Mesothelial cell of epicardium (in vitro differentiated cells): ENCODE measurements around the gene CD300LG. TPM values are rescaled to one million over a fixed set of nuclear protein-coding genes. Genes with fewer than 3 reads are reported as not detected.

Source experiments
- DNase-seq, 2 experiments: peaks; one replicate each; pipeline ENCODE4 v3.0.0; 2021; ENCODE audit warnings: low spot score in 2 of 2; ENCODE audit not compliant: unreplicated experiment in 2 of 2
- H3K27ac Mint-ChIP-seq: 2 replicates; pipeline ENCODE4 v1.8.0; 2021; ENCODE audit warnings: mixed read lengths
- H3K27me3 Mint-ChIP-seq: 2 replicates; pipeline ENCODE4 v1.8.0; 2021; ENCODE audit warnings: low read depth, mixed read lengths
- H3K36me3 Mint-ChIP-seq: 2 replicates; pipeline ENCODE4 v1.8.0; 2021; ENCODE audit warnings: mixed read lengths
- H3K4me1 Mint-ChIP-seq: 2 replicates; pipeline ENCODE4 v1.8.0; 2021; ENCODE audit warnings: mixed read lengths
- H3K4me3 Mint-ChIP-seq: 2 replicates; pipeline ENCODE4 v1.8.0; 2021; ENCODE audit warnings: mild to moderate bottlenecking, moderate library complexity, mixed read lengths
- H3K9me3 Mint-ChIP-seq: 2 replicates; pipeline ENCODE4 v1.8.0; 2021; ENCODE audit warnings: mixed read lengths
- total RNA-seq: library from RNA; stranded (reverse); gene quantifications from 3 replicates; pipeline ENCODE4 v1.2.1, GENCODE V29; 2021
- TF ChIP-seq, protein P1 (sequence below): fragments of 200-600 bp; sonication (generic); IDR thresholded peaks from one replicate; pipeline ENCODE4 v1.5.0; 2021; ENCODE audit warnings: antibody characterized with exemption; ENCODE audit not compliant: unreplicated experiment

Gene CD300LG
- total RNA-seq, 1 donor from 2014 or later, result not detected

DNA sequence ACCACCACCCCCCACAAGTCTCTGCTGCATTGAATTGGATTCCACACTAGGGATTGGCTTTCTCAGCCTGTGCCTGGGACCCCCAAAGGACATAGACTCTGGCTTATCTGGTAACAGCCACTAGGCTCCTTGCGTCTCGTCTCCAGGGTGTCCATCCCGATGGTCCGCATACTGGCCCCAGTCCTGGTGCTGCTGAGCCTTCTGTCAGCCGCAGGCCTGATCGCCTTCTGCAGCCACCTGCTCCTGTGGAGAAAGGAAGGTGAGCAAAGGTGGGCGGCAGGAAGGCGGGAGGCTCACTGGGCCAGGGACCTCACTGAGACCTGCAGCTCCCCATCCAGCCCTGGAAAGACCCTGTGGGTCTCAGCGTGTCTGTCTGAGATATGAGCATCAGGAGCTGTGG is 8.1 kb downstream of the CD300LG start:
- Mint-ChIP-seq H3K36me3 (no peaks in the 10 kb centered on the region), H3K9me3 (no peaks in the 10 kb centered on the region), H3K4me3 (no peak overlapping the region), H3K4me1 (no peaks in the 10 kb centered on the region), H3K27me3 (peaks cover 32% of the 10 kb centered on the region), H3K27ac (no peak overlapping the region)
- no peak for DNase-seq
- TF ChIP-seq, protein P1, sequence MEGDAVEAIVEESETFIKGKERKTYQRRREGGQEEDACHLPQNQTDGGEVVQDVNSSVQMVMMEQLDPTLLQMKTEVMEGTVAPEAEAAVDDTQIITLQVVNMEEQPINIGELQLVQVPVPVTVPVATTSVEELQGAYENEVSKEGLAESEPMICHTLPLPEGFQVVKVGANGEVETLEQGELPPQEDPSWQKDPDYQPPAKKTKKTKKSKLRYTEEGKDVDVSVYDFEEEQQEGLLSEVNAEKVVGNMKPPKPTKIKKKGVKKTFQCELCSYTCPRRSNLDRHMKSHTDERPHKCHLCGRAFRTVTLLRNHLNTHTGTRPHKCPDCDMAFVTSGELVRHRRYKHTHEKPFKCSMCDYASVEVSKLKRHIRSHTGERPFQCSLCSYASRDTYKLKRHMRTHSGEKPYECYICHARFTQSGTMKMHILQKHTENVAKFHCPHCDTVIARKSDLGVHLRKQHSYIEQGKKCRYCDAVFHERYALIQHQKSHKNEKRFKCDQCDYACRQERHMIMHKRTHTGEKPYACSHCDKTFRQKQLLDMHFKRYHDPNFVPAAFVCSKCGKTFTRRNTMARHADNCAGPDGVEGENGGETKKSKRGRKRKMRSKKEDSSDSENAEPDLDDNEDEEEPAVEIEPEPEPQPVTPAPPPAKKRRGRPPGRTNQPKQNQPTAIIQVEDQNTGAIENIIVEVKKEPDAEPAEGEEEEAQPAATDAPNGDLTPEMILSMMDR, result no peak

DNA sequence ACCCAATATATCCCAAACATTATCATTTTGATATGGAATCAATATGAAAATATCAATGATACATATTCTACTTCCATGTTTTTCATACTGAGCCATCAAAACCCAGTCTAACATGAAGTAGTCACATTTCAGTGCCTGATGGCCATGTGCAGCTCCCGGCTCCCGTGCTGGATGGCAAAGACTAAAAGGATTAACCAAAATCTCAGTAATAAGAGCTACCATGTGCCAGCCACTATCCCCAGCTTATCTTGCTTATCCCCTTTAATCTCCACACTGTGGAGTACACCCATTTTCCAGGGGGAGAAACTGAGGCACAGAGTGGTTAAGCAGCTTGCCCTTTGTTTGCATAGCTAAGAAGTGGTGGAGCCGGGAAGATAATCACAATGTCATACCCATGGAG is 9.2 kb downstream of the CD300LG start:
- Mint-ChIP-seq H3K4me3 (no peak overlapping the region), H3K27ac (no peak overlapping the region), H3K36me3 (no peaks in the 10 kb centered on the region), H3K27me3 (peaks cover 32% of the 10 kb centered on the region), H3K4me1 (no peaks in the 10 kb centered on the region), H3K9me3 (no peaks in the 10 kb centered on the region)
- TF ChIP-seq, protein P1, result no peak
- no peak for DNase-seq

DNA sequence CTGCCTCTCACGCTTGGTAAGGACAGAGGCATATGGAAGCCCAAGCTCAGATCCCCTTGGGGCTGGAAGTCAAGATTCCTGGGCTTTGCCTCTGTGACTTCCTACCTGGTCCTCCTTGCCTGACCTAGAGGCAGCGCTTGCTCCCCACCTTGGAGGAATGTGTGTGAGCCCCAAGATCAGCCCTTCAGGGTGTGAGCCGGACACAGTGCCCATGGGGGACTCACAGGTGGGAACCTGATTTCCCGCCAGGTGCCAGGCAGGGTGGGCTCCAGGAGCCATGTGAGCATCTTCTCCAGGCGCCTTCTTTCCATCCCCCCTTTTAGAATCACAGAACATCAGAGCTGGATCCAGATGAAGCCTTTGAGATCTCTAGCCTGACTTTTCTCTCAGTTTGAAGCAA is 10.2 kb downstream of the CD300LG start:
- H3K36me3 Mint-ChIP-seq, result no peaks in the 10 kb centered on the region
- peaks cover 27% of the 10 kb centered on the region for H3K27me3 Mint-ChIP-seq
- H3K9me3 Mint-ChIP-seq, result no peaks in the 10 kb centered on the region
- no peak overlapping the region for H3K4me3 Mint-ChIP-seq
- DNase-seq, result no peak
- TF ChIP-seq, protein P1, result no peak
- H3K27ac Mint-ChIP-seq, result no peak overlapping the region
- H3K4me1 Mint-ChIP-seq, result no peaks in the 10 kb centered on the region

DNA sequence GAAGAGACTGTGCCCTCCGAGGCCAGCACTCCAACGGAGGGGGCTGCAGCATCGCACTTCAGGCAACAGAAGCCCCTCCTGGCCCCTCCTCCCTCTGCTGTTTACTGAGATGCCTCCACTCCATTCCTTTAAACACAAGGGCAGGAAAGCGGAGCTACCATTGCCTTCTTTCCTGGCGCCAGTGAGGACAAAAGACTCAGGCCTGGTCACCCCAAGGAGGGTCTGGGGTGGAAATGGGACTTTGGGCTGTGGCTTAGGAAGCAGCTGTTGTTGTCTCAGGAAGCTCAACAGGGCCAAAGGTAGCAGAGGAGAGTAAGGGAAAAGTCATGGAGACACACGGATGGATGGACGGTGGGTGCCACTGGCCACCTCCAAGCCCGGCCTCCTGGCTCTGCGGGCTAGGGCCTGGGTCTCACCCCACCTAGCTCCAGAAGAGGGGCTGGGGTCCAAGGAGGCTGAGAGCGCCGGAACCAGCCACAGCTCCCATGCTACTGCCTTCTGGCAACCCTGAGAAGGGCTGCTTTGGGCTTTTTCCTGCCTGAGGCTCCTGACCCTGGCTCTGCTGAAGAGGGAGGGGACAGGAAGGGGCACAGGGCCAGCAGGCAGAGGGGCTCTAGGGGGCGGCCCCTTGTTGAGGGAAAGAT is 11.1 kb downstream of the CD300LG start:
- peaks cover 24% of the 10 kb centered on the region for H3K27me3 Mint-ChIP-seq
- H3K36me3 Mint-ChIP-seq, result no peaks in the 10 kb centered on the region
- TF ChIP-seq, protein P1, result no peak

DNA sequence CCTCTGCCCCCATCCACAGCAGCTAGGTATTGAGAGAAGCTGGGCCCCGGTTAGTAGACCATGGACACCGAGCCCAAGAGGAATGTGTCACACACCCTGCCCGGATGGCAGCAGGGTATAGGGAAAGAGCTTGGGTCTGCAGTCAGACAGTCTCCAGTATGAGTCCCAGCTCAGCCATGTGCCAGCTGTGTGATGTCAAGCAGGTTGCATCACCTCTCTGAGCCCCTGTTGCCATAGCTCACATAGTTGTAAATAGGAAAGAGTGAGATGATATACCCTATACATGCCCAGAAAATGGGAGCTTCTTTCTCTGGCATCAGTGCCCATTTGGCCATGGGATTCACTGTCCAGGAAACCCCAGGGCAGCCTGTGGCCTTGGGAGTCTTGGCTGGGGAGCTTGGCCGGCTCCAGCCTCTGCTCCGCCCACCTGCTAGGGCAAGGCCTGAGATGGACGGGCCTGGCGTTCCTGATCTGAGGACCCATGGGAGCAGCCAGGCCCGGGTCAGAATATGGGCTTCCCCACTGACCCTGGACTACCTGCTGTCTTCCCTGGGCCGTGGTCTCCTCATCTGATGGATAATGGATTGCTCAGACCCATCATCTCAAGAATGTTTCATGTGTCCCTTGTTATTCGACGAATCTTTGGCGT is 13.2 kb downstream of the CD300LG start:
- TF ChIP-seq, protein P1, result no peak

More for the DNA sequence above, 11.1 kb downstream of the CD300LG start:
- DNase-seq, result no peak
- H3K9me3 Mint-ChIP-seq, result no peaks in the 10 kb centered on the region
- H3K27ac Mint-ChIP-seq, result no peak overlapping the region
- no peak overlapping the region for H3K4me3 Mint-ChIP-seq
- H3K4me1 Mint-ChIP-seq, result no peaks in the 10 kb centered on the region

More for the DNA sequence above, 13.2 kb downstream of the CD300LG start:
- no peak overlapping the region for H3K27ac Mint-ChIP-seq
- no peak overlapping the region for H3K4me3 Mint-ChIP-seq
- no peaks in the 10 kb centered on the region for H3K36me3 Mint-ChIP-seq
- H3K4me1 Mint-ChIP-seq, result peaks cover 6% of the 10 kb centered on the region
- H3K27me3 Mint-ChIP-seq, result peaks cover 11% of the 10 kb centered on the region
- no peaks in the 10 kb centered on the region for H3K9me3 Mint-ChIP-seq
- no peak for DNase-seq
